Activated CD8-positive, alpha-beta memory T cell treated with anti-CD3 and anti-CD28 coated beads, Interleukin-2, amount 50 U/mL, for 1 hour (primary cell): Measurements from ENCODE around the gene AFDN.

ENCODE experiments used
- DNase-seq: peaks from one replicate; pipeline ENCODE4 v3.0.0-alpha.2; 2020; ENCODE audit errors: extremely low read depth

The AFDN gene

GRCh38 chr6:167812088-167812487 lies 14.6 kb upstream of the AFDN start:
- DNase-seq = no peak

GRCh38 chr6:167815296-167815980 lies 11.3 kb upstream of the AFDN start:
- no peak for DNase-seq

GRCh38 chr6:167817016-167817415 lies 9.7 kb upstream of the AFDN start:
- DNase-seq = no peak

- no peak for DNase-seq
Measured at GRCh38 chr6:167817729-167818128, 9.0 kb upstream of the AFDN start.

- DNase-seq = no peak
Measured at GRCh38 chr6:167819576-167819975, 7.1 kb upstream of the AFDN start.

GRCh38 chr6:167820681-167821080 lies 6.0 kb upstream of the AFDN start:
- no peak for DNase-seq

- DNase-seq = no peak
Measured at GRCh38 chr6:167824591-167825331, 1.9 kb upstream of the AFDN start.

- DNase-seq = no peak
Measured at GRCh38 chr6:167825332-167826229, 1.1 kb upstream of the AFDN start.

- peak; percentile 7 for DNase-seq
Measured at GRCh38 chr6:167826230-167826895, 348 bp upstream of the AFDN start.

GRCh38 chr6:167827583-167828324 lies 1.0 kb downstream of the AFDN start:
- peak; percentile 5 for DNase-seq

- DNase-seq = no peak
Measured at GRCh38 chr6:167828325-167828956, 1.7 kb downstream of the AFDN start.

- DNase-seq = no peak
Measured at GRCh38 chr6:167829513-167829912, 2.8 kb downstream of the AFDN start.

GRCh38 chr6:167831281-167831828 lies 4.6 kb downstream of the AFDN start:
- no peak for DNase-seq

GRCh38 chr6:167832497-167833395 lies 6.0 kb downstream of the AFDN start:
- DNase-seq = no peak

- no peak for DNase-seq
Measured at GRCh38 chr6:167833396-167833763, 6.7 kb downstream of the AFDN start.

- DNase-seq = no peak
Measured at GRCh38 chr6:167835260-167835659, 8.5 kb downstream of the AFDN start.

- DNase-seq = no peak
Measured at GRCh38 chr6:167836721-167837120, 10.0 kb downstream of the AFDN start.

- no peak for DNase-seq
Measured at GRCh38 chr6:167838207-167838748, 11.6 kb downstream of the AFDN start.

GRCh38 chr6:167839343-167839742 lies 12.6 kb downstream of the AFDN start:
- DNase-seq = no peak
